ENCODE results near the gene RABEP2.

- TF ChIP-seq CTCF (IDR thresholded peaks at IDR 0.05) (no peak), ZFX (IDR thresholded peaks at IDR 0.05; ENCODE audit: borderline replicate concordance) (no peak)
Measured at GRCh38 chr16:28925386-28926228, 569 bp upstream of the RABEP2 start.
